NCI-H524 (cell line): ENCODE data around the gene FAM124B.

ENCODE experiments used
- DNase-seq, 2 experiments: peaks; one replicate each; lab custom pipeline; 2025; lab: John Stamatoyannopoulos, UW

FAM124B gene

GRCh38 chr2:224381521-224382279, 20.2 kb downstream of the FAM124B start:
- no peak for DNase-seq

- DNase-seq: no peak
These were observed 21.9 kb downstream of the FAM124B start for GRCh38 chr2:224379986-224380385.

GRCh38 chr2:224379172-224379571, 22.7 kb downstream of the FAM124B start:
- no peak for DNase-seq

- no peak for DNase-seq
These were observed 23.2 kb downstream of the FAM124B start for GRCh38 chr2:224378701-224379097.

- DNase-seq: no peak
These were observed 23.9 kb downstream of the FAM124B start for GRCh38 chr2:224377751-224378700.

- no peak for DNase-seq
These were observed 29.3 kb downstream of the FAM124B start for GRCh38 chr2:224372641-224373040.

- peak in 1 of 2 experiments; percentile 41 for DNase-seq
These were observed 32.8 kb downstream of the FAM124B start for GRCh38 chr2:224369028-224369632.

- DNase-seq: no peak
These were observed 35.6 kb downstream of the FAM124B start for GRCh38 chr2:224366267-224366844.

GRCh38 chr2:224365331-224365730, 36.6 kb downstream of the FAM124B start:
- no peak for DNase-seq

GRCh38 chr2:224363281-224363680, 38.6 kb downstream of the FAM124B start:
- DNase-seq: no peak

GRCh38 chr2:224362094-224362493, 39.8 kb downstream of the FAM124B start:
- DNase-seq: no peak

GRCh38 chr2:224360801-224361251, 41.1 kb downstream of the FAM124B start:
- DNase-seq: no peak

GRCh38 chr2:224359569-224359968, 42.3 kb downstream of the FAM124B start:
- peak; percentile 19 to 43 for DNase-seq

GRCh38 chr2:224357098-224357901, 44.6 kb downstream of the FAM124B start:
- peak in 1 of 2 experiments; percentile 49 for DNase-seq

- DNase-seq: no peak
These were observed 47.2 kb downstream of the FAM124B start for GRCh38 chr2:224354632-224355211.

GRCh38 chr2:224350703-224351102, 51.2 kb downstream of the FAM124B start:
- DNase-seq: no peak

GRCh38 chr2:224349396-224349795, 52.5 kb downstream of the FAM124B start:
- DNase-seq: no peak

GRCh38 chr2:224347176-224348051, 54.5 kb downstream of the FAM124B start:
- DNase-seq: no peak

GRCh38 chr2:224345492-224345891, 56.4 kb downstream of the FAM124B start:
- no peak for DNase-seq

- no peak for DNase-seq
These were observed 58.7 kb downstream of the FAM124B start for GRCh38 chr2:224343226-224343625.
